GM12878 (cell line): ENCODE measurements around the gene DPM1. TPM values are rescaled to one million over a fixed set of nuclear protein-coding genes. Genes with fewer than 3 reads are reported as not detected.

Source experiments
- FOXM1 ChIP-seq: IDR thresholded peaks from 2 replicates; pipeline ENCODE4 v1.6.1; 2012; ENCODE audit warnings: low read depth, mild to moderate bottlenecking, inconsistent platforms, low read length, moderate library complexity
- HDGF ChIP-seq: fragments of 450-650 bp; IDR thresholded peaks from 2 replicates; pipeline ENCODE4 v1.6.1; 2016; ENCODE audit warnings: antibody characterized with exemption
- IKZF1 ChIP-seq: fragments of 450-650 bp; conservative IDR thresholded peaks from 2 replicates; pipeline ENCODE4 v1.6.1; 2017; ENCODE audit warnings: antibody characterized with exemption, mild to moderate bottlenecking
- IRF4 ChIP-seq: IDR thresholded peaks from 2 replicates; pipeline ENCODE4 v1.6.1; 2011; ENCODE audit warnings: low read depth, low read length
- KAT2A ChIP-seq: conservative IDR thresholded peaks from 2 replicates; pipeline ENCODE4 v1.6.1; 2011; ENCODE audit warnings: low read depth, low read length; ENCODE audit not compliant: control insufficient read depth
- KDM1A ChIP-seq: fragments of 200-600 bp; sonication (generic); IDR thresholded peaks from 2 replicates; pipeline ENCODE4 v1.6.1; 2016; ENCODE audit warnings: borderline replicate concordance
- NBN ChIP-seq: fragments of 450-650 bp; IDR thresholded peaks from 2 replicates; pipeline ENCODE4 v1.6.1; 2016
- NR2F1 ChIP-seq: fragments of 450-650 bp; conservative IDR thresholded peaks from 2 replicates; pipeline ENCODE4 v1.6.1; 2017; ENCODE audit warnings: mild to moderate bottlenecking
- RAD21 ChIP-seq: IDR thresholded peaks from 2 replicates; pipeline ENCODE4 v1.6.1; 2011; ENCODE audit warnings: mild to moderate bottlenecking, low read depth, low read length, moderate library complexity; ENCODE audit not compliant: insufficient read depth
- RBBP5 ChIP-seq: fragments of 200-600 bp; sonication (generic); conservative IDR thresholded peaks from 2 replicates; pipeline ENCODE4 v1.6.1; 2016
- SMARCA5 ChIP-seq: fragments of 450-650 bp; IDR thresholded peaks from 2 replicates; pipeline ENCODE4 v1.6.1; 2017; ENCODE audit warnings: mild to moderate bottlenecking
- SPI1 ChIP-seq: IDR thresholded peaks from 2 replicates; pipeline ENCODE4 v1.6.1; 2011; ENCODE audit warnings: low read depth, mild to moderate bottlenecking, low read length, moderate library complexity, borderline replicate concordance; ENCODE audit not compliant: insufficient read depth
- TCF7 ChIP-seq: IDR thresholded peaks from 2 replicates; pipeline ENCODE4 v1.6.1; 2014; ENCODE audit warnings: antibody characterized with exemption, borderline replicate concordance
- ZNF207 ChIP-seq: fragments of 450-650 bp; IDR thresholded peaks from 2 replicates; pipeline ENCODE4 v1.6.1; 2014; ENCODE audit warnings: antibody characterized with exemption, mild to moderate bottlenecking, borderline replicate concordance
- polyA plus RNA-seq, 11 experiments: library from polyadenylated mRNA; depleted of rRNA in 4 of 11; unstranded in 6 of 11; stranded (reverse) in 5 of 11; fragments of >200 nt; fragmentation: Nextera tagmentation in 4 of 11; fragmentation: Illumina TruSeq in 1 of 11; extraction: Ambion mirVana in 4 of 11; extraction: Trizol in 1 of 11; gene quantifications; 1 replicate in 1 of 11; 2 replicates in 10 of 11; pipeline versions ENCODE4 v1.2.1 to v1.2.3, GENCODE V29; 2011 to 2016; ENCODE audit warnings: inconsistent platforms in 2 of 11, missing spikeins in 2 of 11, low read depth in 1 of 11
- total RNA-seq, 4 experiments: library from RNA; depleted of rRNA in 3 of 4; stranded (reverse); fragments of >200 nt in 3 of 4; fragmentation: Illumina TruSeq in 1 of 4; extraction: Trizol in 1 of 4; gene quantifications; 2 replicates each; pipeline versions ENCODE4 v1.2.1 to v1.2.3, GENCODE V29; 2013 to 2021
- TF ChIP-seq, protein P1 (sequence below): IDR thresholded peaks from 2 replicates; pipeline ENCODE4 v1.6.1; 2011; ENCODE audit warnings: mild to moderate bottlenecking, low read depth, low read length, moderate library complexity; ENCODE audit not compliant: insufficient replicate concordance
- TF ChIP-seq, protein P2 (sequence below): fragments of 450-650 bp; IDR thresholded peaks from 2 replicates; pipeline ENCODE4 v1.6.1; 2018; ENCODE audit warnings: borderline replicate concordance, mild to moderate bottlenecking; ENCODE audit not compliant: partially characterized antibody
- TF ChIP-seq, protein P3 (sequence below): fragments of 450-650 bp; IDR thresholded peaks from 2 replicates; pipeline ENCODE4 v1.6.1; 2016; ENCODE audit warnings: mild to moderate bottlenecking

The DPM1 gene
- total and polyA plus RNA-seq, 10 of the 15 experiments (the other 5 are each of a cell fraction or from before 2014, with no cell fraction given) = 53.3 to 167 (median 108) TPM

DNA sequence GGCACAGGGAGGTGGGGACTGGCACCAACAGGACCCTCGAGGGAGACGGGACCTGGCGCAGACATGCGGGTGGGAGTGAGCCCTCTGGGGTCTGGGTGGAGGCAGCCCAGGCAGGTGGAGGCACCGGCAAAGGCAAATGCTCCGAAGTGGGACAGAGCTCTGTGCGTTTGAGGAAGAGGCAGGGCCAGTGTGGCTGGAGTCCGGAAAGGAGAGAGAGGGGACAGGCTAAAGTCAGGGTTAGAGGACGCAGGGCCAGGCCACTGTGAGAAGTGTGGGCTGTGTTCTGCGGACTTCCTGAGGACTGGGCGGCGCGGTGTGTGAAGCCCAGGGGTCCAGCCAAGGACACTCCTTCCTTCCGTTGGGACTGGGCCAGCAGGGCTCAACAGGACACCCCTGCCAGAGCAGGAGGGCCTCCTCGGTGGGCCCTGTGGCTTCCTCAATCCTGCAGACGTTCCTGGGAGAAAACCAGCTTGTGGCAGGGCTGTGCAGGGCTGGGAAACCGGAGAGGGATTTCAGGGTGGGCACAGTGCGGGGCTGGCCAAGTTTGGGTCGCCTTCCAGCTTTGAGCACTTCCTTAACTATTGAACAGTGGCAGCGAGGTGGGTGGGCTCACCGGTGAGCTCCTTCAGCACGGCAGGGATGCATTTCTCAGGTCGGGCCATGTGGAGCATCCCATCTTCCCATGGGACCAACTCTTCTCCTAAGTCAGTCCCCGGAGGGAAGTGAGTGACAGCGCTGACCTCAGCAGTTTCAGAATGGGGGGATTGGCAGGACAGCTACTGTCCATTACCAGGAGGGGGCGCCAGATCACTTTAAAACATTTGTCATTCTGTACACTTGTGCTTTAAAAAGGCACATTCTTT is 22.8 kb upstream of the DPM1 start (continued):
- TF ChIP-seq, protein P1, sequence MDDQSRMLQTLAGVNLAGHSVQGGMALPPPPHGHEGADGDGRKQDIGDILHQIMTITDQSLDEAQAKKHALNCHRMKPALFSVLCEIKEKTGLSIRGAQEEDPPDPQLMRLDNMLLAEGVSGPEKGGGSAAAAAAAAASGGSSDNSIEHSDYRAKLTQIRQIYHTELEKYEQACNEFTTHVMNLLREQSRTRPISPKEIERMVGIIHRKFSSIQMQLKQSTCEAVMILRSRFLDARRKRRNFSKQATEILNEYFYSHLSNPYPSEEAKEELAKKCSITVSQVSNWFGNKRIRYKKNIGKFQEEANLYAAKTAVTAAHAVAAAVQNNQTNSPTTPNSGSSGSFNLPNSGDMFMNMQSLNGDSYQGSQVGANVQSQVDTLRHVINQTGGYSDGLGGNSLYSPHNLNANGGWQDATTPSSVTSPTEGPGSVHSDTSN = peak; percentile 82
- TF ChIP-seq FOXM1 = no peak
- TF ChIP-seq RAD21 = peak; percentile 38
- no peak for TF ChIP-seq HDGF
- no peak for TF ChIP-seq IRF4
- peak; percentile 37; the same call in 1 of the 2 replicates for TF ChIP-seq IKZF1
- TF ChIP-seq, protein P2, sequence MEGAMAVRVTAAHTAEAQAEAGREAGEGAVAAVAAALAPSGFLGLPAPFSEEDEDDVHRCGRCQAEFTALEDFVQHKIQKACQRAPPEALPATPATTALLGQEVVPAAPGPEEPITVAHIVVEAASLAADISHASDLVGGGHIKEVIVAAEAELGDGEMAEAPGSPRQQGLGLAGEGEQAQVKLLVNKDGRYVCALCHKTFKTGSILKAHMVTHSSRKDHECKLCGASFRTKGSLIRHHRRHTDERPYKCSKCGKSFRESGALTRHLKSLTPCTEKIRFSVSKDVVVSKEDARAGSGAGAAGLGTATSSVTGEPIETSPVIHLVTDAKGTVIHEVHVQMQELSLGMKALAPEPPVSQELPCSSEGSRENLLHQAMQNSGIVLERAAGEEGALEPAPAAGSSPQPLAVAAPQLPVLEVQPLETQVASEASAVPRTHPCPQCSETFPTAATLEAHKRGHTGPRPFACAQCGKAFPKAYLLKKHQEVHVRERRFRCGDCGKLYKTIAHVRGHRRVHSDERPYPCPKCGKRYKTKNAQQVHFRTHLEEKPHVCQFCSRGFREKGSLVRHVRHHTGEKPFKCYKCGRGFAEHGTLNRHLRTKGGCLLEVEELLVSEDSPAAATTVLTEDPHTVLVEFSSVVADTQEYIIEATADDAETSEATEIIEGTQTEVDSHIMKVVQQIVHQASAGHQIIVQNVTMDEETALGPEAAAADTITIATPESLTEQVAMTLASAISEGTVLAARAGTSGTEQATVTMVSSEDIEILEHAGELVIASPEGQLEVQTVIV = no peak
- TF ChIP-seq, protein P3, sequence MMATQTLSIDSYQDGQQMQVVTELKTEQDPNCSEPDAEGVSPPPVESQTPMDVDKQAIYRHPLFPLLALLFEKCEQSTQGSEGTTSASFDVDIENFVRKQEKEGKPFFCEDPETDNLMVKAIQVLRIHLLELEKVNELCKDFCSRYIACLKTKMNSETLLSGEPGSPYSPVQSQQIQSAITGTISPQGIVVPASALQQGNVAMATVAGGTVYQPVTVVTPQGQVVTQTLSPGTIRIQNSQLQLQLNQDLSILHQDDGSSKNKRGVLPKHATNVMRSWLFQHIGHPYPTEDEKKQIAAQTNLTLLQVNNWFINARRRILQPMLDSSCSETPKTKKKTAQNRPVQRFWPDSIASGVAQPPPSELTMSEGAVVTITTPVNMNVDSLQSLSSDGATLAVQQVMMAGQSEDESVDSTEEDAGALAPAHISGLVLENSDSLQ = peak; percentile 90
- no peak for TF ChIP-seq KDM1A
- TF ChIP-seq ZNF207 = no peak
- no peak for TF ChIP-seq KAT2A
- TF ChIP-seq RBBP5 = no peak
- TF ChIP-seq SMARCA5 = no peak
- TF ChIP-seq TCF7 = no peak
- no peak for TF ChIP-seq NBN
- no peak for TF ChIP-seq NR2F1
- peak; percentile 40; the same call in 1 of the 2 replicates for TF ChIP-seq SPI1
